NCI-H345 (cell line): Measurements from ENCODE around the gene SPTB.

Source experiments
- DNase-seq: peaks from one replicate; lab custom pipeline; 2025; lab: John Stamatoyannopoulos, UW

Gene SPTB

GRCh38 chr14:64850369-64851137 is 29.2 kb downstream of the SPTB start:
- no peak for DNase-seq

GRCh38 chr14:64849940-64850339 is 29.8 kb downstream of the SPTB start:
- DNase-seq: no peak

GRCh38 chr14:64848239-64848638 is 31.5 kb downstream of the SPTB start:
- no peak for DNase-seq

GRCh38 chr14:64846319-64846718 is 33.4 kb downstream of the SPTB start:
- no peak for DNase-seq

- DNase-seq: no peak
These were observed 33.8 kb downstream of the SPTB start for GRCh38 chr14:64845878-64846277.

GRCh38 chr14:64844969-64845536 is 34.7 kb downstream of the SPTB start:
- DNase-seq: no peak

GRCh38 chr14:64844272-64844671 is 35.4 kb downstream of the SPTB start:
- DNase-seq: no peak

- DNase-seq: no peak
These were observed 36.2 kb downstream of the SPTB start for GRCh38 chr14:64843548-64843947.

GRCh38 chr14:64841772-64842750 is 37.6 kb downstream of the SPTB start:
- DNase-seq: no peak

GRCh38 chr14:64841121-64841651 is 38.5 kb downstream of the SPTB start:
- DNase-seq: no peak

GRCh38 chr14:64838656-64839055 is 41.1 kb downstream of the SPTB start:
- no peak for DNase-seq

- DNase-seq: no peak
These were observed 44.3 kb downstream of the SPTB start for GRCh38 chr14:64835431-64835830.

- no peak for DNase-seq
These were observed 44.7 kb downstream of the SPTB start for GRCh38 chr14:64834965-64835364.

- no peak for DNase-seq
These were observed 48.3 kb downstream of the SPTB start for GRCh38 chr14:64831419-64831818.

GRCh38 chr14:64830961-64831360 is 48.7 kb downstream of the SPTB start:
- DNase-seq: no peak

- peak; percentile 27 for DNase-seq
These were observed 51.6 kb downstream of the SPTB start for GRCh38 chr14:64828071-64828470.

- DNase-seq: no peak
These were observed 52.9 kb downstream of the SPTB start for GRCh38 chr14:64826845-64827244.

GRCh38 chr14:64826333-64826732 is 53.4 kb downstream of the SPTB start:
- DNase-seq: no peak

- DNase-seq: no peak
These were observed 54.2 kb downstream of the SPTB start for GRCh38 chr14:64825509-64825908.

- DNase-seq: no peak
These were observed 54.7 kb downstream of the SPTB start for GRCh38 chr14:64825006-64825405.

GRCh38 chr14:64824471-64824870 is 55.2 kb downstream of the SPTB start:
- no peak for DNase-seq

- peak; percentile 85 for DNase-seq
These were observed 56.3 kb downstream of the SPTB start for GRCh38 chr14:64823305-64823861.
